ENCODE results near the gene SLC24A3.

SLC24A3 gene

DNA sequence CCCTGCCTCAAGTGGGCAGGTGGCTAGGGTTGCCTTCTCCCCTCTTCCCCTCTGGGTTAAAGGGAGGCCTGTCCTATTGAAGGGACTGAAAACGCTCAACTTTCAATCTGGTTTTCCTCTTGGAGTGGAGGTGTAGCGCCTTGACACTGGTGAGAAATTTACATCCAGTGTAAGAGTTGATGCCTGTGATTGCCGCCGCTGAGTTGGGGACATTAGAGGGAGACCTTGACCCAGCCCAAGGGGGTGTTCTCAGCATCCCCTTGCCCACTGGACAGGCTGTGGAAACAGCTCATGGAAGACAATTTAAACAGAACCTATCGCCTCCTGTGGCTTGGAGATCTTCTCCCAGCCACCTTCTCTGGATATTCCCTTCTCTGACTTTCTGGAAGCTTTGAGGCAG is 61.6 kb downstream of the SLC24A3 start:
- DNase-seq, result no peak

DNA sequence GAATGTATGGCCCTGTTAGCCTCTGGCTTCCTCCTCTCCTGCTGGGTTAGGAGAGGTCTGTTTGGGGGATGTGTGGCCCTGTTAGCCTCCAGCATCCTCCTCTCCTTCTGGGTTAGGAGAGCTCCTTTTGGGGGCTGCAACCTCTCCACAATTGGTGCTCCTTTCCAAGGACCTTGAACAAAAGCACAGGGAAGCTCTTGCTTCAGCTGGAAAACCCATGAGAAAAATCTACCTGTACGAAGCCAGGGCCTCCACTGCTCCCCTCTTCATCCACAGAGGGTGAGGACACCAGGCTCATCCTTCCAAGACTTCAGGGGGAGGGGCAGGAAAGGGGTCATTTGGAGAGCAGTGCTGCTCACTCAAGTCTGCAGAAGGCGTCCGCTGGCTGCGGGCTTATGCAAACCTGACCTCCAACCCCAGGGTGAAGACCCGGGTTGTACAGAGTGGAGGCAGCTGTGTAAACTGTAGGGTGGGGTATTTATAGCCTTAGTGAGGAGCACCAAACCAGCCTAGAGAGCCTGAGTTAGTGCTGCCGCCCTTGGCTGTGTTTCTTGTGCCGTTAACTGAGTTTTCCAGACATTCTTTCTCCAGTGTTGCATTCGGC is 62.1 kb downstream of the SLC24A3 start:
- no peak for DNase-seq

DNA sequence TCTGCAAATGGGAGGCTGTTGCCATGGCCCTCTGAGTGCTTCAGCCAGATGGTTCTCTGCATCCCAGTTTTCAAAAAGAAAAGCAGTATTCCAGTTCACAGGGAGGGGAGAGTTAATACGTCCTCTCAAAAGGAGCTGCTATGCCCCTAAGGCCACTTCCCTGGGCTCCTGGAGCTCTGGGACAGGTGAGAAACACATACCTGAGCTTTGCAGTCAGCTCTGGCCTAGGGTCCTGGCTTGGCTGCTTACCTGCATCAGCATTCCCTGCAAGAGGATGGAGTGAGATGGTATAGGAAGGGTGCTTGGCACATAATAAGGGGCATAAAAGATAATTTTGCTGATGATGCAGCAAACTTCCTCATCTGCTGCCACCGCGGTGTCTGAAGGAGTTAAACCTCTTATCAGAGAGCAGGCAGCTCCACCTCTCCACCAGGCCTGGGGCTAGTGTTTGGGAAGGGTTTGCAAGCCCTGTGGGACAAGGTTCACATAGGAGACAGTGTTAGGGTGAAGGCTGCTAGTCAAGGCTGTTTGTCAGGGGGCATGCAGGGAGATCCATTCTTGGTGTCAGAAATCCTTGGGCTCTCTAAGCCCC is 62.7 kb downstream of the SLC24A3 start:
- no peak for DNase-seq

DNA sequence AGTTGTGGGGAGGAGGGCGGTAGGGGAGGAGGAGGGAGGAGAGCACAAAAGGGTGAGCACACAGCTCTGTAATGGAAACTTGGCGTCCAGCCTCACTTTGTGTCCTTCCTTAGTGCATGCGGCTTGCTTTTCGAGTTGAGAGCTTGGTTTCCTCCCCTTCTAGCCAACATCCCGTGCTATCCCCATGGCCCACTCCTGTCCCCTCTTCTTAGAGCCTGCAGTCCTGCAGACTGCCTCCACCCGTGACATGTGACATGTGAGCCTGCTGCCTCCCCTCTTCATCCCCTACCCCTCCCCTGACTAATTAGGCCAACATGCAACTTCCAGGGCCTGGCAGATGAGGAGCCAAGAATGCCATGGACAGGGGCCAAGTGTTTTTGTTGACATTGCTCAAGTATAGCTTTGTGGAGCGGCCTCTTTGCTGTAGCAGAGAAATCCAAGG is 63.2 kb downstream of the SLC24A3 start:
- DNase-seq, result no peak

DNA sequence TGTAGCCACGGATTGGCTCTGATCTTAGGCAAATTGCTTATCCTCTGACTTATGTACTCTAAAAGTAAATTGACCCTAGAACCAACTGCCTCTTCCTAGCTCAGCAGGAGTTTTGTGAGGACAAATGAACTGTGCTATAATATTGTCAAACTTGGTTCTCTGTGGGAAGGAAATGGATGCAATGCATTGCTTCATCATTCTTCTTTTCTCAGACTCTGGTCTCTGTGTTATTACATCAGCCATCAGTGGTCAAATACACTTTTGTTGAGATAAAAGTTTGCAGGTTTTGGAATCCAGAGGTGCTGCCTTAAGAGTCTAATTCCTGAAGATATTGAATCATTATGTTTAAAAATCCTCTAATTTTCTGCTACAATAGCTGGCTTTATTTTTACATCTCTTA is 64.9 kb downstream of the SLC24A3 start:
- no peak for DNase-seq

DNA sequence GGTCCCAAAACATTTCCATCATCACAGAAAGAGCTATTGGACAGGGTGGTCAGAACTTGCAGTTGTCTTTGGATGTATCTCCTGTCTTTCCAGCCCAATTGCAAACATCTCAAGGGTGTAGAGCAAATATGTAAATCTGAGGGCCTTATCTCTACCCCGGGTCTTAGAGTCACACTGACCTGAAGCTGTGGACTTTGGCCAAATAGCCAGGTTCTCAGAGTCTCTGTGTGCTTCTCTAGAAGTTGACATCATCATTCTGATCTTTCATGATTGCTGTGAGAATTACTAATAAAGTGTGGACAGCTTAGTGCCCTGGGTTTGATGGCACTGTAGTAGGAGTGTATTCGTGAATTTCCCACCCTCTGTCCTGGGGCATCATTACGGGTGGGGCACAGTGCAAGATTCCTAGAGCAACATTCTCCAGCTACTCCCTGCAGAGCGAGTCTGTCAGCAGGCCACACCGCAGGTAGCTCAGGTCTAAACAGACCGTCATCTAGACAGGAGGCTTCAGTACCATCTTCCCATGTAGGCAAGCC is 71.1 kb downstream of the SLC24A3 start:
- no peak for DNase-seq

DNA sequence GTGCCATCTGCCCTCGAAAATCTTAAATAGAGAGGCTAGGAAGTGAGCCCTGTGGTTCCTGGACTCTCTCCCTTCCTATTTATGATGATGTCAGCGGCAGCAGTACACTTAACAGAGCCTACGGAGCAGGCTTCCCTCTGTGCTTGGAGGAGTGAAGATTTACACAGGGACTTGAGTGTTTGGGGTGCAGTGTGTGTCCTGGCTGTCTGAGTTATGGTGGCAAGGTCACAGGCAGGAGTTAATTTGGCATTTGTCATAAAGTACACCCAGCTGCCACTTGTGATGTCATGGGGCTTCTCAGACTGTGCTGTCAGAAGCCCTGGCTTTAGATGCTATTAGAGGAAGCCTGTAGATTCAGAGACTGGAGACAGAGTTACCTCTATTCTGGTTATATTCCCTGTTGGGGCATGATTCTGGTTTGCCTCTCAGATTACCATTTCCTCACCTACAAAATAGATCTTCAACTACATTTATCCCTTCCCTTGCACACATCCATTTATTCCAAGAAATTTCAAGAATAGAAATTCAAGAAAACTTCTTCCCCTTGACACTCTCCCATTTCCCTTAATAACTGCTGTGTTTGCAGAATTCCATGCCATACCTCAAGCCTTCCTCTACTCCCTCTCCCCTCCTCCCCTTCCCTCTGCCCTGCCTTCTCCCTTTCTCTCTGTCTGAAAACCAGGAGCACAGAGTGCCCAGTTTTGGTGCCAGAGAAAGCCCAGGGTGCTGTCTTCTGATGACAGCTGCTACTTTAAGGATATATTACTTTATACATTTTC is 72.1 kb downstream of the SLC24A3 start:
- no peak for DNase-seq

DNA sequence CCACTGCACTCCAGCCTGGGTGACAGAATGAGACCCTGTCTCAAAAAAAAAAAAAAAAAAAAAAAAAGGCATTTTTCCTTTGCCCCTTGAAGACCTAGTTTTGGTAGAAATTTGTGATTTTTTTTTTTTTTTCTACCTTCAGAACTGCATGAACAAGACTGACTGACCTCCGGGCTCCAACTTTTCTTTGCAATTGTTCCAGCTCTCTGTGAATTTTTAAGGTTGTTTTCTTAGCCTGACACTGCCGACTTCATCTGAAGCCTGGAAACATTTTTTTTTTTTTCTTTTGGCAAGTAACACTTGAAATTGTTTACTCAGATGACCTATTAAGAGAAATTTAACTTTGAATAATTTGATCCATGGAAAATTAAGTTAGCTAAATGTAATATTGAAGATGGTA is 73.0 kb downstream of the SLC24A3 start:
- no peak for DNase-seq

DNA sequence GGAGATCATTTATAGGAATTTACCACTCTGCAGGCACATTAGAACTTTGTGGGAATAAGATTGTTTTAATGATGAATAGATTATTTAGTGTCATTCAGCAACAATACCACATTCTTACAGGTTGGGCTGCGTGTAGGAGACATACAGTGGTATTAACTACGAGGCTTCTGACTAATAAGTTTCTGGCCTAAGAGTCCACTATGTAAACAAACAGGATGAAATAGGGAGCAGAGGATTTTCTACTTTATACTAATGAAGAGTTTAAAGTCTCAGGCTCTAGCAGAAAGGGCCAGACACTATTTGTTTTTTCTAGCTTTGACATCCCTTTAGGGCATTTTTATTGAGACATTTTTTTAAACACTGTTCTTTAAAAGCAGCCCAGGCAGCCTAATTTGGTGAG is 75.6 kb downstream of the SLC24A3 start:
- DNase-seq, result no peak

DNA sequence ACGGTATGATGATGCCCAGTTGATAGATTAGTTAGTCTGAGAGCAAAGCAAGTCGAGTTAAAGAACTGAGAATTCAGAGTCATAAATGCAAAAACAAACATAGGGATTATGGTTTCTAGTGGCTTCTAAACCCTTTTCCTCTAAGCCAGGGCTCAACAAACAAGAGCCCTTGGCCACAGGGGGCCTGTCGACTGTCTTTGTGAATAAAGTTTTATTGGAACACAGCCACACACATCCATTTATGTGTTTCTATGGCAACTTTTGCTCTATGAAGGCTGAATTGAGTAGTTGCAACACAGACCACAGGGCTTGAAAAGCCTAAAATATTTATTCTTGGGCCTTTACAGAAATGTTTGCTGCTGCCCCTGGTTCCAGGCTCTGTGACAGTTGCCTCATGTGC is 76.2 kb downstream of the SLC24A3 start:
- no peak for DNase-seq

DNA sequence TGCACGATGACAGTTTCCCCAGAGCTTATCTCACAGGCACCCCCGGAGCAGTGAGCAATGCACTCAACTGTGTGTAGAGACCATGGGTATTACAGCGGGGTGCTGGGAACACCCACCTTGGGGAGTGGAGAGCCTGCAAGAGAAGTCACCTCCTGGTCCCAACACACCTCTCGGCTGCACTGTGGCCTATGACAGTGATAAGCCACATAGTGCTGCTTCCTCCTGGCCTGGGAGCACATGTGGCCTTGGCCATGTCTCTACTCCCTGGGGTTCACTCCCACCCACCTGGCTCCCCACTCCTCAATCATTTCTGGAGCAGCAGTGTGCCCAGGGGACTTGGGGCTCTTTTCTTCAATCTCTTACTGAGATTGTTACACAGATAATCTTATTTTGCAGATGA is 77.0 kb downstream of the SLC24A3 start:
- DNase-seq, result no peak

DNA sequence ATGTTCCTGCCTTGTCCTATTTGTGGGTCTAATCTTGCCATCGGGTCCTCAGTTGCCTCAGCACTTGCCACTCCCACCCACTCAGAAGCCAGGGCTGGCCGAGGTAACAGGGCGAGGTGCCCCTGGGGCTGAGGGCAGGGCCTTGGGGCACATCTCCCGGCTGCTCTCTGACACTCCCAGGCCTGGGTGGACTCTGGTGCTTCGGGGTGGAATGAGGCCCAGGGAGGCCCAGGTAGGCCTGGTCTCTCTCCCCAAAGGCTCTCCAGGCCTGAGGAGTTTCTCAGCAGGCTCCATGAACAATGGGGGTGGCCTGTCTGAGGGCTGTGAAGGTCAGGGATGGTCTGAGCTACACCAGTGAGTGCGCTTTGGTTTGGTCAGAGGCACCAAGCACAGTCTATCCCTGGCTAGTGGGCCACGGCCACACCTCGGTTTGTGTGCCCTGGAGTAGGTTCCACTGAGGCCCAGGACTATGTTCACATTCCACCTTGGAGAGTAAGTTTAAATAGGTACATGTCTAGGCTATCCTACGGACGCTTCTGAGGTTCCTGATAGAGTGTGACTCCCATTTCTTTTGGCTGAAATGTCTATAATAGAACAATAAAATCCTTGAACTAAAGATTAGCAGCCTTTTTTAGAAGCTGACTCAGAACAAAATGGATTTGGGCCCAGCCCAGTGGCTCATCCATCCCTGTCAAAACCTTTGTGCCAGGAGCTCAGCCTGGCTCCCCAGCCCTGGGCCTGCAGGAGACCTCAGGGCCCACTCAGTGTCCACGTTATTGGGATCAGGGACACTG is 78.8 kb downstream of the SLC24A3 start:
- no peak for DNase-seq

DNA sequence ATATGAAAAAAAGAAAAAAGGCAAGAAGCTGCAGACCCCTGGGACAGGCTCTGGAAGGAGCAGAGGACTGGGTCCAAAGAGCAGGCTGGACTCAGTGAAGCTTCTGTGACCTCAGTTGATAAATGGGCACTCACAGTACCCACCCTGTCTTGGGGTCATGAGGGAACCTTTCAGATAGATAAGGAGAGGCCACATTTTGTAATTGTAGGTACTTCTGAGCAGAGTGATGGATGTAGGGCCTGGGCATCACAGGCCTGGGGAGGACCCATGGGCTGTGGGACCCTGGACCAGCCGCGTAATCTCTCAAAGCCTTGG is 79.3 kb downstream of the SLC24A3 start:
- no peak for DNase-seq

DNA sequence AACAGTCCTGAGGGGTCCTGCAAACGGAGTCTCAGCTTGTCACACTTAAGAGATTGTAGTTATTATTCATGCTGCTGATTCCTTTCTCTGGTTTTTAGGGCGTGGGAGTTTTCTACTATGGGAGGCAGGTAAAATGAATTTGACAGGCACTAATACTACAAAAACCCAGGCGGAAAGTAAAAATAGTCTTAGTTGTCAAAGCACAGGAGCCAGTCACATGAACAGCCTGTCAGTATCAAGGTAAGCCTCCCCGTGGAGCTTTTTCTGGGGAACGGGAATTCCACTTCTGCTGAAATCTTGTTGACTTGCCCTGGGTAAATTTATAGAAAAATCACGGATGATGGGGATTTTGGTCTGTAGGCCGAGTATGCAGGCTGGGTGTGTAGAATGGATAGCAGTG is 79.8 kb downstream of the SLC24A3 start:
- no peak for DNase-seq

DNA sequence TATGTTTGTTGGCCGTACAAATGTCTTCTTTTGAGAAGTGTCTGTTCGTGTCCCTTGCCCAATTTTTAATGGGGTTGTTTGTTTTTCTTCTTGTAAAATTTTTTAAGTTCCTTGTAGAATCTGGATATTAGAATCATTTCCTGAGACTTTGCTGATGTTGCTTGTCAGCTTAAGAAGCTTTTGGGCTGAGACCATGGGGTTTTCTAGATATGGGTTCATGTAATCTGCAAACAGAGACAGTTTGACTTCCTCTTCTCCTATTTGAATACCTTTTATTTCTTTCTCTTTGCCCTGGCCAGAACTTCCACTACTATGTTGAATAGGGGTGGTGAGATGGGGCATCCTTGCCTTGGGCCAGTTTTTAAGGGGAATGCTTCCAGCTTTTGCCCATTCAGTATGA is 82.6 kb downstream of the SLC24A3 start:
- no peak for DNase-seq

DNA sequence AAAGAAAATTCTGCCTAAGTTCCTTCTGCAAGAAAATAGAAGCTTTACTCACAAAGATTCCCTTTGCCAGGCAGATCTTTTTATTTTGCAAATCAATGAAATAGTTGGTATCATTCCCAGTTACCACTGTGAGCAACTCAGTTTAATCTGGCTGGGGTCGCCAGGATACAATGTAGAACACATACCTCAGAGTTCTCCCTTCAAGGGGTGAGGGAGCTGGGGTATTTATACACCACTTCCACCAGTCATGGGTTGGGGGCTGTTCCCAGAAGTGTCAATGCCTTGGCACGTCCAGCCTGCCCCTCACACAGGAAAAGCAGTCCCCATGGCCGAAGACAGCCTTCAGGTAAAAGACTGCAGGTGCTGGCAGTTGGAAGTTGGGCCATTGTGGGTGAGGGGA is 86.2 kb downstream of the SLC24A3 start:
- DNase-seq, result no peak

DNA sequence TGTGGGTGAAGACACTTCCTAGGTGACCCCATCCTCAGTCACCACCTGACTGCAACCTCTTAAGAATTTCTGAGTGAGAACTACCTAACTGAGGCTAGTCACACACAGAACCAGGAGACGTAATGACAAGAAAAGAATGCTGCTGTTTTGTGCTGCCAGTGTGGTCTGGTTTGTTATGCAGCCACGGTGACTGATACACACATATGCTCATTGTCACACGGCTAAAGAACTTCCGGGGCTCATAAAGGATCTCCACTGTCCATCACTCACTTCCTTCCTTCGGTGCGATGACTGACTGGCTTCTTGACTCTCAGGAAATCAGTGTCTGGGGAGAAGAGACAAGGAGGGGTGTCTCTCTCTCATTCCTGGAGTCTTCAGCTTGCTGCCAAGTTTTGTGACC is 88.0 kb downstream of the SLC24A3 start:
- DNase-seq, result no peak

DNA sequence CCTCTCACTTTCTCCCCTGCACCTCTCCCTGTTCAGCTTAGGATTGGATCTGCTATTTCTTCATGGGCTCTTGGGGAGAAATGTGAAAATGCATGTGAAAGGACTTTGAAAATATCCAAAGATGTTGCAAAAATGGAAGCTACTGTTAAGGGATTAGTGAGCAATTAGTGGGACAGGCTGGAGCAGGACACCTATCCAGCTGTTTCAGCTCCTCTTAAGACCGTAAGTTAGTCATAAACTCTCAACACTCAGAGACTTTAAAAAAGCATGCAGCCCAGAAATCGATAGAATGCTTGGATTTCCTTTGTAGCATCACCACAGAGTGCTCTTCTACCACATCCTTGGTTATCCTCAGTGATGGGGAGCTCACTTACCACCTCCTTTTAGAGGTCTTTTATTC is 88.7 kb downstream of the SLC24A3 start:
- no peak for DNase-seq

DNA sequence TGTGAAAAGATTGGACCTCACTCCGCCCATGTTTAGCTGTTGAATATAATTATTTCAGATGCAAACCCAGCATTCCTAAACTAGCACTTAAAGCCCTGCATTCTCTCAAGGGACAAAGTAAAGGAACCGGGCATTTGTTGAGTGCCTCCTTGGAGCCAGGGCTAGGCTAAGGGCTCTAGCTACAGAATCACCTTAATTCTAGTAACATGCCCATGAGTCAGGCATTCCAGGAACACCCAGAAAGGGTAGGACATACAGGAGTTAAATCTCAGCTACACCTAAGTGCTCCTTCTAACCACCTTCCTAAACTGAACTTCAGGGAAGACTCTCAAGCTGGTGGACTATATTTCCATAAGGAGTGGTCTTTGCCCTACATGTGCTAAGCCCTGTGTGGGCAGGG is 89.4 kb downstream of the SLC24A3 start:
- no peak for DNase-seq

DNA sequence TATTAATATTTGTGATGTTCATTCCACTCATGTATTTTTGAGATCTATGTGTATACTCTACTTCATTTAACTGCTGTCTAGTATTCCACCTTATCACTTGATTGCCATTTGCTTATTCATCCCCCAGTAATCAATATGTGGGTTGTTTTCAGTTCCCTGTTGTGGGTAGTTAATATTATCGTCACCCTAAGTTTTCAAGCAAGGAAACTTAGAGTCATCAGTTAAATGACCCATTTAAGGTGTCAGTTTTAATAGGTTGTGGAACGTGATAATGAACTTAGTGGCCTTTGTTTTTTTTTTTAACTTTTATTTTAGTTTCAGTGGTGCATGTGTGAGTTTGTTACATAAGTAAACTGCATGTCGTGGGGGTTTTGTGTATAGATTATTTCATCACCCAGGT is 90.3 kb downstream of the SLC24A3 start:
- no peak for DNase-seq

DNA sequence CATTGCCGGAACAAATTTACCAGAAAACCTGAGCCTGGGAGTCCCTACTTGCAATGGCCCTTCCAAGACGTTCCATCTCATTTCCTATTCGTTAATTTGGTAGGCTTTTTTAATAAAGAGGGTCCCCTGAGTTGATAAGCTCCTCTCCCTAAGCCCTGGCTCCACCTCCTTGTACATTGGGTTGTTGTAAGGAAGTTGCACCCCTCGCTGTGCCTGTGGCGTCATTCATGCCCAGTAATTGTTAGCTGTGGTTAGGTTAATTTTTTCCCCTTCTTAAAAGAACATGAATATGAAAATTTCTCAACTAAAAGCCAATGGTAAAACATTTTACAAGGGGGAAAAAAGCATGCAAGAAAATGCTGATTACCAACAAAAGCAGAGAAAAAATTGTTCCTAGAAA is 91.9 kb downstream of the SLC24A3 start:
- DNase-seq, result no peak

DNA sequence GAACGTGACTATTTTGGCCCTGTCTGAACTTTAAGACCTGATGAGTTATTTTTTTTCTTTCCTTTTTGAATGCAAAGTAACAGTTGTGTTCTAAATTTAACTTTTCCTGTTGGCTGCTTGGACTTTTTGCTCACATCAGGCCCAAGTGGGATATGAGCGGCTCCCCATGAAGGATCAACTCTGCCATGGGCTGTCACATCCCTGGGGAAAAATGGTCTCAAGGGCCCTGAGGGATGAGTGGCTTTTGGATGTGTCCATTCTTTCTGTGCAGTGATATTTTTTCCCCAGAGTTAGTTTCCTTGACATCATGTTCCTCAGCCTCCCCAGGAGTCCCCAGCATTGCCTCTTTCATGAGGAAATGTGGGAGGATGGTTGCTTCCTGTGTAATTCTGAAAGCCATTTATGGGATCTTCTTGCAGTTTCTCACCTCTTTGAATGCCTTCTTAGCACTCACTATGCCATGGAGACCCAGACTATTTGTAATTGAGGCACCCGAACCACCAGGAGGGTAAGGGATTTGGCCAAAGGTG is 92.5 kb downstream of the SLC24A3 start:
- no peak for DNase-seq

DNA sequence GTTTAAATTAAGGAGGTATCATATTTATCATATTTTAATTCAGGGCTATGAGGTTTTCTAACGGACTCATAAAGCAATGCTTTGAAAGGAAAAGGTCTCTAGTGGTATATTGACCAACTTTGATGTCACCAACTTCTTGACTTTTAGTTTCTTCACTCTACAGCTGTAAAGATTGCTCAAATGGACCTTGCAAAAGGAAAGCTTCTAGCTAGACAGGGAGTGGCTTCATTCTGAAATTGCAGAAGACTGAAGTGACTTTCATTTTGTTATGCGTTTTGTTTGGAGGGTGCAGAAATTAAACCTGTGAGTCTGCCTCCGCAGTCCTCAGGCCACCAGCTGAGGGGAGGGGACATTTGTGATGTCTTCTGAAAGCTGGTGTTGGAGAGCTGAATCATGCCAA is 95.7 kb downstream of the SLC24A3 start:
- DNase-seq, result no peak

Data from amniotic stem cell (primary cell).